HepG2 (cell line): ENCODE data around the gene PPP1R15B. TPM values are rescaled to one million over a fixed set of nuclear protein-coding genes. Genes with fewer than 3 reads are reported as not detected.

Experiments used
- ERF ChIP-seq: IDR thresholded peaks from 2 replicates; pipeline ENCODE4 v1.6.1; 2018; ENCODE audit warnings: missing biosample characterization, missing genetic modification reagents
- GATAD2A ChIP-seq: IDR thresholded peaks from 2 replicates; pipeline ENCODE4 v1.6.1; 2016
- GTF2F1 ChIP-seq: fragments of 150-350 bp; IDR thresholded peaks from 2 replicates; pipeline ENCODE4 v1.6.1; 2014; ENCODE audit warnings: low read length
- NFE2L2 ChIP-seq: fragments of 150-350 bp; IDR thresholded peaks from 2 replicates; pipeline ENCODE4 v1.6.1; 2014; ENCODE audit warnings: low read length
- NRL ChIP-seq: sonication (generic); formaldehyde crosslinking; IDR thresholded peaks from 2 replicates; pipeline ENCODE4 v1.5.0; 2020; ENCODE audit warnings: missing genetic modification reagents, mild to moderate bottlenecking, moderate library complexity, borderline replicate concordance
- PAX8 ChIP-seq: sonication (generic); formaldehyde crosslinking; IDR thresholded peaks from 2 replicates; pipeline ENCODE4 v1.8.0; 2022; ENCODE audit warnings: mild to moderate bottlenecking, missing genetic modification reagents, borderline replicate concordance
- RARA ChIP-seq: IDR thresholded peaks from 2 replicates; pipeline ENCODE4 v1.6.1; 2016; ENCODE audit warnings: missing genetic modification reagents, missing compliant biosample characterization
- RCOR2 ChIP-seq: IDR thresholded peaks from 2 replicates; pipeline ENCODE4 v1.6.1; 2016; ENCODE audit warnings: missing biosample characterization, missing genetic modification reagents
- REST ChIP-seq, 2 experiments: IDR thresholded peaks; 2 replicates each; pipeline ENCODE4 v1.6.1; 2011 to 2012; ENCODE audit warnings: low read length in 2 of 2, borderline replicate concordance in 1 of 2, low read depth in 1 of 2, mild to moderate bottlenecking in 1 of 2, moderate library complexity in 1 of 2
- SIN3B ChIP-seq: fragments of 150-350 bp; IDR thresholded peaks from 2 replicates; pipeline ENCODE4 v1.6.1; 2014; ENCODE audit warnings: low read length
- SMARCC2 ChIP-seq: fragments of 450-650 bp; IDR thresholded peaks from 2 replicates; pipeline ENCODE4 v1.6.1; 2017; ENCODE audit warnings: antibody characterized with exemption, mild to moderate bottlenecking
- STAG1 ChIP-seq: sonication (generic); formaldehyde crosslinking; IDR thresholded peaks from 2 replicates; pipeline ENCODE4 v1.4.0; 2020; ENCODE audit warnings: missing genetic modification reagents
- ZBTB43 ChIP-seq: sonication (generic); formaldehyde crosslinking; conservative IDR thresholded peaks from 2 replicates; pipeline ENCODE4 v1.4.0; 2020; ENCODE audit warnings: missing genetic modification reagents
- ZBTB49 ChIP-seq: sonication (generic); formaldehyde crosslinking; IDR thresholded peaks from 2 replicates; pipeline ENCODE4 v1.4.0; 2020; ENCODE audit warnings: missing genetic modification reagents, borderline replicate concordance
- ZNF18 ChIP-seq: sonication (generic); formaldehyde crosslinking; IDR thresholded peaks from 2 replicates; pipeline ENCODE4 v1.8.0; 2022; ENCODE audit warnings: mild to moderate bottlenecking, missing genetic modification reagents; ENCODE audit not compliant: insufficient replicate concordance
- ZNF232 ChIP-seq: sonication (generic); formaldehyde crosslinking; IDR thresholded peaks from 2 replicates; pipeline ENCODE4 v1.4.0; 2020; ENCODE audit warnings: missing genetic modification reagents, borderline replicate concordance
- ZNF569 ChIP-seq: sonication (generic); formaldehyde crosslinking; IDR thresholded peaks from 2 replicates; pipeline ENCODE4 v1.5.0; 2020; ENCODE audit warnings: mild to moderate bottlenecking, missing genetic modification reagents, moderate library complexity, borderline replicate concordance
- ZNF615 ChIP-seq: sonication (generic); formaldehyde crosslinking; IDR thresholded peaks from 2 replicates; pipeline ENCODE4 v1.5.0; 2020; ENCODE audit warnings: mild to moderate bottlenecking, missing genetic modification reagents, borderline replicate concordance
- ZNF619 ChIP-seq: sonication (generic); formaldehyde crosslinking; IDR thresholded peaks from 2 replicates; pipeline ENCODE4 v1.4.0; 2020; ENCODE audit warnings: mild to moderate bottlenecking, missing genetic modification reagents
- ZNF841 ChIP-seq: sonication (generic); formaldehyde crosslinking; IDR thresholded peaks from 2 replicates; pipeline ENCODE4 v1.8.1; 2023; ENCODE audit warnings: missing genetic modification reagents, borderline replicate concordance
- ZSCAN21 ChIP-seq: sonication (generic); formaldehyde crosslinking; IDR thresholded peaks from 2 replicates; pipeline ENCODE4 v1.8.0; 2022; ENCODE audit warnings: mild to moderate bottlenecking, missing genetic modification reagents, moderate library complexity, borderline replicate concordance
- polyA plus RNA-seq, 8 experiments: library from polyadenylated mRNA; depleted of rRNA in 3 of 8; stranded (reverse) in 7 of 8; unstranded in 1 of 8; fragments of >200 nt; fragmentation: Illumina TruSeq in 4 of 8; extraction: Trizol in 4 of 8; gene quantifications; 2 replicates each; pipeline versions ENCODE4 v1.2.1 to v1.2.3, GENCODE V29; 2011 to 2016; ENCODE audit warnings: low read depth in 4 of 8, missing spikeins in 1 of 8, mixed read lengths in 1 of 8; ENCODE audit not compliant: insufficient read depth in 1 of 8
- total RNA-seq, 5 experiments: library from RNA; depleted of rRNA; stranded (reverse); fragments of >200 nt; fragmentation: Illumina TruSeq; extraction: Trizol; gene quantifications; 2 replicates each; pipeline ENCODE4 v1.2.3, GENCODE V29; 2016; ENCODE audit warnings: low read depth in 1 of 5

The PPP1R15B gene
- total and polyA plus RNA-seq, 2 of the 13 experiments (the other 11 are each of a cell fraction or from before 2014, with no cell fraction given), result 13.4 to 23.8 TPM

GRCh38 chr1:204411451-204412204 is at the start of gene PPP1R15B (continued):
- TF ChIP-seq SMARCC2 (no peak), ZNF619 (CRISPR knock-in tag) (no peak), RCOR2 (no peak), NRL (CRISPR knock-in tag) (0 out of 2 replicates have a peak, but pooled peaks have one; percentile 9), ZNF569 (no peak), ERF (CRISPR knock-in tag) (peak; percentile 68), ZNF615 (CRISPR knock-in tag) (no peak), RARA (CRISPR knock-in tag) (no peak), ZNF841 (CRISPR knock-in tag) (0 out of 2 replicates have a peak, but pooled peaks have one; percentile 63), PAX8 (CRISPR knock-in tag) (no peak), ZBTB43 (CRISPR knock-in tag) (no peak; the same call in 1 of the 2 replicates), STAG1 (CRISPR knock-in tag) (no peak), REST (IDR thresholded peaks at IDR 0.05; ENCODE audit: borderline replicate concordance in 1 of 2, low read depth in 1 of 2, low read length in 2 of 2) (peak in 1 of 2 experiments; percentile 59; a peak in 1 of 4 replicates), GATAD2A (no peak), ZNF18 (CRISPR knock-in tag) (peak; percentile 66), ZBTB49 (CRISPR knock-in tag) (no peak), ZSCAN21 (CRISPR knock-in tag) (no peak), NFE2L2 (no peak), GTF2F1 (no peak), ZNF232 (peak; percentile 50; the same call in 1 of the 2 replicates), SIN3B (no peak)
